Keratinocyte (primary cell): Measurements from ENCODE around the gene FGF12. TPM values are rescaled to one million over a fixed set of nuclear protein-coding genes. Genes with fewer than 3 reads are reported as not detected.

Experiments
- DNase-seq: peaks from one replicate; pipeline ENCODE4 v3.0.0-alpha.2; 2011; ENCODE audit warnings: low read depth, missing footprints, low spot score
- FAIRE-seq: peaks from 2 replicates; lab custom pipeline; 2011; peaks lifted over from hg19 to GRCh38; lab: Jason Lieb, UNC
- H2AFZ ChIP-seq: 2 replicates; pipeline ENCODE4 v1.6.0; 2012; ENCODE audit warnings: low read length, control low read depth, inconsistent platforms; ENCODE audit not compliant: control insufficient read depth
- H3K27ac ChIP-seq: 2 replicates; pipeline ENCODE4 v1.5.1; 2011; ENCODE audit warnings: low read length; ENCODE audit not compliant: control insufficient read depth, insufficient read depth
- H3K27me3 ChIP-seq: 3 replicates; pipeline ENCODE4 v1.6.0; 2011; ENCODE audit warnings: low read length; ENCODE audit not compliant: control insufficient read depth, insufficient read depth; ENCODE audit errors: extremely low read depth
- H3K36me3 ChIP-seq, 2 experiments: 2 replicates in 1 of 2; 3 replicates in 1 of 2; pipeline ENCODE4 v1.5.1; 2011; ENCODE audit warnings: low read length in 2 of 2, mild to moderate bottlenecking in 1 of 2; ENCODE audit not compliant: control insufficient read depth in 2 of 2, insufficient read depth in 2 of 2; ENCODE audit errors: extremely low read depth in 1 of 2
- H3K4me1 ChIP-seq: 3 replicates; pipeline ENCODE4 v1.5.1; 2011; ENCODE audit warnings: low read length; ENCODE audit not compliant: control insufficient read depth, insufficient read depth; ENCODE audit errors: extremely low read depth
- H3K4me2 ChIP-seq: 3 replicates; pipeline ENCODE4 v1.6.0; 2011; ENCODE audit warnings: low read depth, low read length; ENCODE audit not compliant: control insufficient read depth, insufficient read depth; ENCODE audit errors: extremely low read depth
- H3K4me3 ChIP-seq, 3 experiments: fragments of 200-600 bp in 1 of 3; sonication (generic) in 1 of 3; 2 replicates in 2 of 3; 3 replicates in 1 of 3; pipeline ENCODE4 v1.5.1; 2011 to 2016; ENCODE audit warnings: low read length in 3 of 3, mild to moderate bottlenecking in 3 of 3, control low read depth in 2 of 3, inconsistent platforms in 1 of 3, low read depth in 1 of 3, mixed read lengths in 1 of 3, mixed run types in 1 of 3, moderate library complexity in 1 of 3; ENCODE audit not compliant: control insufficient read depth in 2 of 3, insufficient read depth in 2 of 3; ENCODE audit errors: extremely low read depth in 1 of 3
- H3K79me2 ChIP-seq: 2 replicates; pipeline ENCODE4 v1.6.0; 2012; ENCODE audit warnings: low read length; ENCODE audit not compliant: control insufficient read depth, insufficient read depth
- H3K9ac ChIP-seq: 3 replicates; pipeline ENCODE4 v1.6.0; 2011; ENCODE audit warnings: low read length; ENCODE audit not compliant: control insufficient read depth, insufficient read depth; ENCODE audit errors: extremely low read depth
- H3K9me1 ChIP-seq: 3 replicates; pipeline ENCODE4 v1.6.0; 2011; ENCODE audit warnings: low read length; ENCODE audit not compliant: control insufficient read depth, insufficient read depth; ENCODE audit errors: extremely low read depth
- H3K9me3 ChIP-seq: 2 replicates; pipeline ENCODE4 v1.5.1; 2012; ENCODE audit warnings: low read depth, low read length; ENCODE audit not compliant: control insufficient read depth
- H4K20me1 ChIP-seq: 3 replicates; pipeline ENCODE4 v1.6.0; 2011; ENCODE audit warnings: low read length; ENCODE audit not compliant: control insufficient read depth, insufficient read depth; ENCODE audit errors: extremely low read depth
- CTCF ChIP-seq, 3 experiments: IDR thresholded peaks in 1 of 3; conservative IDR thresholded peaks in 1 of 3; optimal IDR thresholded peaks in 1 of 3; 2 replicates in 2 of 3; 3 replicates in 1 of 3; pipeline versions ENCODE3 to v1.5.1; 2011; ENCODE audit warnings: low read length in 3 of 3, mild to moderate bottlenecking in 3 of 3, moderate library complexity in 2 of 3, control low read depth in 1 of 3, inconsistent platforms in 1 of 3; ENCODE audit not compliant: insufficient read depth in 2 of 3; ENCODE audit errors: extremely low read depth in 1 of 3
- EZH2 ChIP-seq: IDR thresholded peaks from one replicate; pipeline ENCODE4 v1.6.1; 2012; ENCODE audit warnings: inconsistent platforms, mild to moderate bottlenecking, low read length, moderate library complexity
- dilution Hi-C: fragments of 300-500 bp; cut with MboI; formaldehyde crosslinking; loops from one replicate; pipeline ENCODE4 v1.7.0; 2020; ENCODE audit warnings: low sequenced_read_pairs; ENCODE audit not compliant: extremely low pct_ligation_motif_present
- polyA plus RNA-seq, 5 experiments: library from polyadenylated mRNA; depleted of rRNA in 3 of 5; stranded (reverse) in 3 of 5; stranded (forward) in 1 of 5; unstranded in 1 of 5; fragments of >200 nt; gene quantifications; 1 replicate in 1 of 5; 2 replicates in 3 of 5; 3 replicates in 1 of 5; pipeline versions ENCODE4 v1.2.1 to v1.2.3, GENCODE V29; 2011 to 2012; ENCODE audit warnings: missing spikeins in 2 of 5, low read depth in 1 of 5, low replicate concordance in 1 of 5

FGF12 gene
- polyA plus RNA-seq, 1 donor (not counting 4 experiments of a cell fraction or from before 2014, with no cell fraction given): 4.1 TPM

DNA sequence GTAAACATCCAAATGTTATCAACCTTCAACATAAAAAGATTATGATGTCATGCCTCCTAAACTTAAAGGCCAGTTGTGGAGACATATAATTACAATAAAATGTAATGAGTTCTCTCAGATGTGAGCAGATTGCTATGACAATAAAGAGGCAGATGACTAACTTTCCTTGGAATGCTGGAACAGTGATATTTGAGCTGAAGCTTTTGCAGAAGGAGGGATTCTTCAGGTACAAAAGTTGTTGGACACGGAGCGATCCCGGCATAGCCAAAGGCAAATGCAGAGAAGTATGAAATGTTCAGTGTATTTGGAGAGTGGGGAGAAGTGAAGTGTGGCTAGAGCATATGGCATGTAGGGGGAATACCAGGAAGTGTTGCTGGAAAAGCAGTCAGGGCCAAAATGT, 520.1 kb downstream of the FGF12 start:
- TF ChIP-seq CTCF (optimal IDR thresholded peaks at IDR 0.05 in 1 of 3, IDR thresholded peaks at IDR 0.05 in 1 of 3, conservative IDR thresholded peaks at IDR 0.05 in 1 of 3; ENCODE audit: extremely low read depth in 1 of 3, insufficient read depth in 2 of 3, low read length in 3 of 3): no peak
- no peak for TF ChIP-seq EZH2
- Histone ChIP-seq H3K9ac (no peak overlapping the region), H3K79me2 (no peaks in the 10 kb centered on the region), H3K4me2 (no peak overlapping the region), H3K9me3 (no peaks in the 10 kb centered on the region), H2AFZ (no peak overlapping the region), H3K27me3 (no peaks in the 10 kb centered on the region), H3K9me1 (no peaks in the 10 kb centered on the region), H3K36me3 (no peaks in the 10 kb centered on the region), H3K27ac (no peak overlapping the region), H3K4me1 (no peaks in the 10 kb centered on the region), H3K4me3 (no peak overlapping the region), H4K20me1 (no peaks in the 10 kb centered on the region)
- dilution Hi-C loops: no loop called here
- DNase-seq (no peak), FAIRE-seq (no peak)

DNA sequence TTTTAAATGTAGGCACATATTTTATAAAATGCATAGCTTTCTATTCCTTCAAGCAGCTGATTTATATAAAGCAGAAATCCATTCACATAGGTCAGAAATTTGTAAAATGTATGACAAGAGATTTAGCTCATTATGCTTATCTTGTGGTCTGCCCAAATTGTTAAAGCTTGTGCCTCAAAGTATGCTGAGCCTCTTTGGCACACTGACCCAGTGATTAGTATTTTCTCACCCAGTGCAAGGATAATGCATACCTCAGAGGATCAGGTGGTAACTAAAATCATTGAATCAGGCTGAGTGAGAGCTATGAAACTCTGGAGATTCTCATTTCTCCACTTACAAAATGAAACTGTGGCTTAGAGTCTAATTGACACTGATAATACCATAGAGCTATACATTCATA, 533.3 kb downstream of the FGF12 start:
- Histone ChIP-seq H3K36me3 (no peaks in the 10 kb centered on the region), H3K27me3 (no peaks in the 10 kb centered on the region), H3K27ac (no peak overlapping the region), H3K4me1 (no peaks in the 10 kb centered on the region), H3K4me3 (no peak overlapping the region), H3K9me3 (no peaks in the 10 kb centered on the region), H3K9me1 (no peaks in the 10 kb centered on the region), H3K9ac (no peak overlapping the region), H4K20me1 (no peaks in the 10 kb centered on the region), H3K4me2 (no peak overlapping the region), H2AFZ (no peak overlapping the region), H3K79me2 (no peaks in the 10 kb centered on the region)
- DNase-seq: no peak
- dilution Hi-C loops: no loop called here
- TF ChIP-seq CTCF (optimal IDR thresholded peaks at IDR 0.05 in 1 of 3, IDR thresholded peaks at IDR 0.05 in 1 of 3, conservative IDR thresholded peaks at IDR 0.05 in 1 of 3; ENCODE audit: extremely low read depth in 1 of 3, insufficient read depth in 2 of 3, low read length in 3 of 3) (no peak), EZH2 (no peak)
- no peak for FAIRE-seq
